CMK (cell line): ENCODE measurements around the gene DNAJC25.

Experiments
- DNase-seq: peaks from one replicate; pipeline ENCODE4 v3.0.0-alpha.2; 2010; ENCODE audit warnings: low read depth

The DNAJC25 gene

DNA sequence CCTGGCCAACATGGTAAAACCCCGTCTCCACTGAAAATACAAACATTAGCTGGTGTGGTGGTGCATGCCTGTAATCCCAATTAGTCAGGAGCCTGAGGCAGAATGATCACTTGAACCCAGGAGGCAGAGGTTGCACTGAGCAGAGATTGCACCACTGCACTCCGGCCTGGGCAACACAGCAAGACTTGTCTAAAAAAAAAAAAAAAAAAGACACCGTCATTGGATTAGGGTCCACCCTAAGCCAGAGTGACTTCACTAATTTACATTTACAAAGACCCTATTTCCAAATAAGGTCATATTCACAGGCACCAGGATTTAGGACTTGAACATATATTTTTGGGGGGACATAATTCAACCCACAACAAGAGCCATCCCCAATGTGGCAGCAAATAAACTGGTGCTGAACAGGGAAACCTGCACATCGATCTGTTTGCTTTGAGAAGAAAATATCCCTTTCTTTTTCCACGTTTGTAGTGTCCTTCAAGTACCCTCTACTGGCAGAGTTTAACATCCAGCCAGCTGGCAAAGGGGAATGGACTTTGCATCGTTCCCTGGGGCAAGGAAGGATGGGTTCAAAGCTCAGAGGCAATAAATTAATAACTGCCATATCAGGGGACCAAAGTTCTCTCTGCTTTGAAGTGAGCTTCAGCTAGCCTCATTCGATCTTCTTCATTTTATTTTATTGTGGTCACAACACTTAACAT lies 3.7 kb upstream of the DNAJC25 start:
- DNase-seq = no peak

DNA sequence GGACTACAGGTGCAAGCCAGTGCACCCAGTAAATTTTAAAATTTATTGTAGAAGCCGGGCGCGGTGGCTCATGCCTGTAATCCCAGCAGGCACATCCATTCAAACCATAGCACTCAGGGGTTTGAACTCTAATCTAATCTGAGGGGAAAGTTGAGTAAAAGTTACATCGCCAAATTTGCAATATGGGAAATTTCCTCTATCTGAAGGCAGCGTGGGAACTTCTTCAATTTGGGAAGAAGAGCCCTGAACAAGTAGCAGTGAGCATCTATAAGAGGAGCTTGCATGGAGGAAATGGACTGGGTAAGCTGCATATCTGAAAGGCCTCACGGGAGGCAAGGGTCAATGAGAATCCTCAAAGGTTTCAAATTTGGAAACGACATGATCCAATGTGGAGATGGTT lies 2.7 kb upstream of the DNAJC25 start:
- no peak for DNase-seq

DNA sequence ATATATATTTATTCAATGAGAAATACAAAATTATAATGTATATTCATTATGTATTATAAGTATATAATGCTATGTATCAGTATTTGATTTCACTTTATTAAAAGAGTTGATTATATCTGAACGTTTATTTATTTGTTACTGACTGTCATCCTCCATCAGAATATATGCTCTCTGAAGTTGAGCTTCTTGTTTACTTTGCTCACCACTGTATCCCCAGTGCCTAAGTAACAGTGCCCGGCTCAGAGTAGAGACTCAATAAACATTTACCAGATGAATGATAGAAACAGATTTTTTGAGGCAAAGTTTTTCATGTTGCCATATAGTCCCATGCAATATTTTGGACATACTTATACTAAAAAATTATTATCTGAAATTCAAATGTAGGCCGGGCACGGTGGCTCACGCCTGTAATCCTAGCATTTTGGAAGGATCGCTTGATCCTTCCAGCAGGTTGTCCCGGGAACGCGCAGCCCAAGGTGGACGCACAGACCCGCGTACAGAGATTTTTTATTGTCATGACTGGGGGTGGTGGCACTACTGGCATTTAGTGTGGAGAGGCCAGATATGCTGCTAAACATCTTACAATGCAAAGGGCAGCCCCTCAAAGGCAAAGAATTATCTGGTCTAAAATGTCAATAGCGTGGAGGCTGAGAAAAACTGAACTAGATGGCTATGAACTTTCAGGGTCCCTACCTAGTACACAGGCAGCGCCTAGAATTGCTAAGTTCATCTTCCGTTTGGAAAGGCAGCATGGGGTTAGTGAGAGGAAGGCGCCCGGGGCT lies 761 bp upstream of the DNAJC25 start:
- DNase-seq = no peak

DNA sequence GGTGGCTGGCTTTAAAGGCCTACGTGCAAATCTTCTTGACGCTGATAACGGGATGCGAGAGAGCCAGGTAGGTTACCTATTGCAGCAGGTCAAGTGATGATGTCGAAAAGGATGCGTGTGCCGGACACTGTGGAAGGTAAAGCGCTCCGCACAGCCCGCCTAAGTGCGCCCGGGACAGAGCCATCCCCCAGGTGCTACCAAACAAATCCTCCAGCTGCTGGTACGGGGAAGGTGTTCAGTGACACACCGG lies 245 bp upstream of the DNAJC25 start:
- DNase-seq = no peak

DNA sequence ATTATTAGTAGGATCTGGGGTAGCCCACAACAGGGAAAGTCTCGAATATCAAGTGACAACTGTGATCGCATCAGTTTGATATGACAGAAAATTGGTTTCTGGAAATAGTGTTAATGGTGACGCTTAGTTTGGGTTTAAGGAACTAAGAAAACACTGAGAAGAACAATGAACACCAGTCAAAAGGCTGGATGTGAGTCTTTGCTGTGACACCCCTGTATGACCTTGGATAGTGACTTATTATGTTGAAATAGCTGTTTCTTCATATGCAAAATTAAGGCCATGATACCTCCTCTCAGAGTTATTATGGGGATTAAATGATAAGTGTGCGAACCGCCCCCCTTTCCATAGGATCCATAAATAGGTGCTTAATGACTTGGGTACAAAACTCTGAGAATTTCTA lies 926 bp downstream of the DNAJC25 start:
- DNase-seq = no peak

DNA sequence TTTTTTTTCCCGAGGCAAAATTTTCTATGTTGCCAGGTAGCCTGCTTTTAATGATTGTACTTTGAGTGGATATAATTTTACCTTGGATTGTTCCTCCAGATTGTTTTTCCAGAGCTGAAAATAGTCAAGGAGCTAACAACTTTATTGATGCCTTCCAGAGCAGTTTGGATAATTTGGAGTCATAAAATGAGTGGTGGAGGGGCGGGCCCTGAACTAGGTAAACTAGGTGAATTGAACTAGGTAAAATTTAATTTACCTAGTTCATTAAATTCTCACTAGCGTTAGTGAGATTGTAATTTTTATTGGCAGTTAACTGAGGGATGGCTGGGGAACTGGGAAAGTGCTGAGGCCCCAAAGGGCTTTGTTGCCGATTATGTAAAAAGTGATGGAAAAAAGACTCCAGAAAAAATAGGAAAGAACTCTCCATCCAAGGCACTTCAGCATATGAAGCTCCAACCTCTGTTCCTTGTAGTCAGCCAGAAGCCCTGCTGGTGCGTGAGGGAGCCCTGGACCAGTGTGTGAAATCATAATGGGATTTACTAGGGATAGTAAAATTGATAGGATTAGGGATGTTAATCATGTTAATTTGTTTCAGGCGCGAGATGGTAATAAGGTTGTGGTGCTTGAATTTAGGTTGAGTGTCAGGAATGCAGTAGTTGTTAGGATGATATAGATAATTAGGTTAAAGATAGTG lies 1.7 kb downstream of the DNAJC25 start:
- no peak for DNase-seq

DNA sequence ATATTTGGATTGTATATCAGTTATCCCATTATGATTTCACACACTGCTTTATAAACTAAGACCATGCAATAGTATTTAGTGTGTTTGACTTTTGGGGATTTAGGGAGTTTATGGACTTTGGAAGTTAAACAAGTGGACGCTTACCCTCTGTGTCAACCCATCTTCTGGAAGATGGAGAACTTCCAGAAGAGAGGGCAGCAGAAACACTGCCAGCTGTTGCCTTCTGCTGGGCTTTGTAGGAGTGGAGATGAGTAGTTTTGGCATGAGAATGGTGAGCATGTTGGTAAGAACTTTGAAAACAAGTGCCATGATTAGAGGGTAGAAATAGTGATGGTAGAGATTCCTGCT lies 2.2 kb downstream of the DNAJC25 start:
- DNase-seq = no peak

DNA sequence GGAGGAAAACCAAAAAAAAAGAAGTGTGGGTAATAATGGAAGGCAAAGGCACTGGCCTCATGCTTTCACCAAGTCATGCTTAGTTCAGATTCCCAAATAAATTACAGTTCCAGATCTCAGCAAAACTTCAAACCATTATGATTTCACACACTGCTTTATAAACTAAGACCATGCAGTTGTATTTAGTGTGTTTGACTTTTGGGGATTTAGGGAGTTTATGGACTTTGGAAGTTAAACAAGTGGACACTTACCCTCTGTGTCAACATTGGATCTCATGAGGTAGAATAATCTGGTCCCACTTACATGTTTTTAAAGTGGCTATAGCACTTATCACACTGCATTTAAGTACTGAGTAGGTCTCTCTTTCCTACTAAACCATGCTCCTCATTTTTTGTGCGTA lies 3.7 kb downstream of the DNAJC25 start:
- DNase-seq = no peak

DNA sequence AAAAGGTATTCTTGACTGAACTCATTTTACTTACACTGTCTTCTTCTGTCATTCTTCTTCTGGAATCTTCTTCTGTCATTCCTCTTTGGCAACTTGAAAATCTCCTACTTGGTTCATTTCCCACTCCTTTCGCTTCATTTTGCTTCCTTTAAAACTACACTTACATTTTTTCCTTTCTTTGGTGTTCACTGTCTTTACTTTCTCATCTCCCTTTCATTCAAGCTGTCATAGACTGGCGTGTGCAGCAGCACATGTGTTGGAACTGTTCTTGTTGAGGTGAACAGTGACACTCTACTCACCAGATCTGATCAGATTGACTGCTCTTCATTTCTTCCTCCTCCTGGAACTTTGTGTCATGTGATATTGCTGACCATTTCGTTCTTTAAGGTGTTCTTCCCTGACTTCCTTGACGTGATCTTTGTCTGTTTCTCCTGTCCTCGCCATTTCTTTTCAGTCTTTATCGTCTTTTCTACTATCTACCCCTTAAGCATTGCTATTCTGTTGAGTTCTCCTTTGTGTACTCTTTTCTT lies 6.4 kb downstream of the DNAJC25 start:
- DNase-seq = no peak

DNA sequence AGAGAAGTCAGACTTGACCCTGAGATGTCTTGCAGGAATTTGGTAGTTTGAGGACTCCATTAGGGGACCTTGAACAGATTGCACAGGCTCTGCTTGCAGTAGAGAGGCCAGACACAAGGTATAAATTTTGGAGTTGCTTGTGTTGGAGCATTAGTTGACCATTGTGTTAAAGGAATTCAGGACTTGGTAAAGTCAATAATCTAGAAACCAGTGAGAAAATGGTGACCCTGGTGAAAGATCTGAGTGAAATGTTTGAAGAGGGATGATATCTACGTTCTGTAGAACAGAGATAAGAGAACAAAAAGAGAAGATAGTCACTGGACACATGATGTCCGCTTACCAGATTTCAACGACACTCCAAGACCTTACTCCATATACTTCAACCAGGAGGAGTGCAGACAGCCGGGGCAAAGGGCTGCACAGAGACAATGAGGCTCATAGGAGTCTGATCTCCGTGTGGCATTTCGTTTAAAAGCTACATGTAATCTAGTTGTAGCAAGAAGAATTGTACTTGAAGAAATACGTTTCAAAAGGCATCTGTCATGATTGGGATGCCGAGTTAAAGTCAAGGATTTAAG lies 13.2 kb downstream of the DNAJC25 start:
- DNase-seq = no peak

DNA sequence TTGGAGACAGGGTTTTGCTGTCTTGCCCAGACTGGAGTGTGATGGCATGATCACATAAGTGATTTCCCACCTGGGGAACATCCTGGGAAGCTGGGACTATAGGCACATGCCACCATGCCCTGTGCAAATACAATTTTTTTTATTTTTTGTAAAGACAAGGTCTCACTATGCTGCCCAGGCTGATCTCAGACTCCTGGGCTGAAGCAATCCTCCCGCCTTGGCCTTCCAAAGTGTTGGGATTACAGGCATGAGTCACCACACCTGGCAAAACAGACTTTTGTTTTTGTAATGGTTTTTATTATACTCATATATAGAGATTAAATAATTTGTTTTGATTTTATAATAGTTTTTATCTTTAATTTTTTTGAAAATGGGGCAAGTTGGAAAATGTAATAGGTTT lies 14.7 kb downstream of the DNAJC25 start:
- DNase-seq = no peak

DNA sequence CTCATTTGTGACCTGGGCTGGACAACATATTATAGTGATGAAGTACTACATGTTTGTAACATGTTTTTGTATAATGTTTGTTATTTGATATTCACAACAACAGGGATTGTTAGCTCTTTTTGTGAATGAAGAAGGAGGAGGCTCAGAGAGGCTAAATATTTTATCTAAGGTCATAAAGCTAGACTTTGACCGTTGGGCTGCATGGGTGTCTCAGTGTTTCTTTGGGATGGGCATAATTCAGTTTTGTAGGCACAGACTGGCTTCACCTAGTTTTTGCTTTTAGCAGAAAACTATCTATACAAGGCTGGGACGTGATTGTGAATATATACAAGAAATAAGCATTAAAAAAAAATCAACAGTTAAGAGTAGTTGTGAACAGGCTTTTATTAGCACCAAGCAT lies 15.3 kb downstream of the DNAJC25 start:
- no peak for DNase-seq

DNA sequence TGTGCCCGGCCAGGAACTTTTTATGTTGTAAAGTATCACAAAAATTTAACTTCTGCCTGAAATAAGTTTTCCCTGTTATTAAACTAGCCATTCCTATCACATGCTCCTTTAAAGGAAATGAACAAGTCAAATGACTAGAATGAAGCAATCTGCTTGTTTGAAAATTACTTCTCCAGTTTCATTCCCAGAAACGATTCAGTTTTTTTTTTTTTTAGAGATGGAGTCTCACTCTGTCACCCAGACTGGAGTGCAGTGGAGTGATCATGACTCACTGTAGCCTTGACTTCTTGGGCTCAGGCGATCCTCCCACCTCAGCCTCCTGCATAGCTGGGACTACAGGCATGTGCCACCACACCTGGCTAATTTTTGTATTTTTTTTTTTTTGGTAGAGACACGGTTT lies 16.9 kb downstream of the DNAJC25 start:
- DNase-seq = no peak

DNA sequence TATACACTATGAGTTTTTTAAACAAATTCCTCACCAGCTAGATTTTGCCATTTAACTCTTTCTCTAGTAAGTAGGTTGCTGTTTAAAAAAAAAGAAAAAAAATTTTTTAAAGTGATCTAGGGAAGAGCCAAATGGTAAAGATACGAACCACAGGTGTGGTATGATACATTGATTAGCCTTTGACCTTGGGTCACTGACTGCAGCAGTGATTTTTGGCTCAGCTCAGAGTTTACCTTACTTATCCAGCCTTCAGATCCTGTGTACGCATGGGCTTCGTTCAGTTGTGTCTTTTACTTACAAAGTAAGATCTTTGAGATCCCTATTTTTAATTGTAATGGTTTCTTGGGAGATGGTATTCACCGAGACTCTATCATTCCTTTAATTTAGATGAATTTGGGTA lies 17.9 kb downstream of the DNAJC25 start:
- no peak for DNase-seq

DNA sequence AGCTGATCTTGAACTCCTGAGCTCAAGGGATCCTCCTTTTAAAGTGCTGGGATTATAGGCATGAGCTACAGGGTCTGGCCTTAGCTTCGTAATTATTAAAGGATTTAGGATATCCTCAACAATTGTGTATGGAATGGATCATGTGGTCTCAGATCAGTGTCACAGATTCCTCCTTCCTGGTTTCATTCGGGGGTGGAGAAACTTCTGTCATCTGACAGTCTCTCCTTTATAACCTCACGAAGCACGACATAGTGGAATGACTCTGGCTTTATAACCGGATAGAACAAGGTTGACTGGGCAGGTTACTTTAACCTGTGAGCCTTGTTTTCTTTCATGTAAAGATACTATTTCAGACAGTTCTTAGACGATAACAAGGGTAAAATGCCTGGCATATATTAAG lies 25.9 kb downstream of the DNAJC25 start:
- no peak for DNase-seq

DNA sequence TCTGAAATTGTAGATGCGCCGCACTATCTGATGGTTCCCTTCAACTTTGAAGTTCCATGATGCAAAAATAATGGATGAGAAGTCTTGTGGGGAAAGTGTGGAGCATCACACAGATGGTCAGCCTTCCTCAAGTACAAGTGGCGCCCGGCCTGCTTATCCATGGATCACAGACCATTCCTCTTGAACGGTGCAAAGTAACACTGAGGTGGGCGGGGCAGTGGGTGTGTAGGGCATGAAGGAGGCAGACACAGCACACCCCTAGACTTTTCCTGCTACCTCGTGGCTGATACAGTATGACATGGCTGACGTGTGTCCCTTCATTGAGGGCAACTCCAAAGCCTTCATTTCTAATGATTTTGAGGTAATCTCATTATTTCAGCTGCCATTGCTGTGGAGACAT lies 27.8 kb downstream of the DNAJC25 start:
- no peak for DNase-seq

DNA sequence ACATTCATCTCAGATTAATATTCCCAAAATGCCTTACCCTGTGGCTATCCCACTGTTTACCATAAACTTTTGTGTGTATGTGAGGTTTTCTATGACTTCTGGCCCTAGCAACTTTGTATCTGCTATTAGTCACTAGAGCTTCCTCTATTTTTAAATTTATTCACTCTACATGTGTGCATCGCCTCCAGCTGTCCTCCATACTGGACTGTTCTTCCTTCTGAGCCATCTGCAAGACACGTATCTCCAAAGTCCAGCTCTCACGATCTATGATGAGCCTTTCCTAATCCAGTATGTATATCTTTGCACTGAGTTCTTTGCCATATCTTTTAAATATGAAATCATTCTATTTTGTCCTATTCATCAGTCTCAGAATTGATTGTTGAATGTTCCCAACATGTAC lies 28.6 kb downstream of the DNAJC25 start:
- no peak for DNase-seq

DNA sequence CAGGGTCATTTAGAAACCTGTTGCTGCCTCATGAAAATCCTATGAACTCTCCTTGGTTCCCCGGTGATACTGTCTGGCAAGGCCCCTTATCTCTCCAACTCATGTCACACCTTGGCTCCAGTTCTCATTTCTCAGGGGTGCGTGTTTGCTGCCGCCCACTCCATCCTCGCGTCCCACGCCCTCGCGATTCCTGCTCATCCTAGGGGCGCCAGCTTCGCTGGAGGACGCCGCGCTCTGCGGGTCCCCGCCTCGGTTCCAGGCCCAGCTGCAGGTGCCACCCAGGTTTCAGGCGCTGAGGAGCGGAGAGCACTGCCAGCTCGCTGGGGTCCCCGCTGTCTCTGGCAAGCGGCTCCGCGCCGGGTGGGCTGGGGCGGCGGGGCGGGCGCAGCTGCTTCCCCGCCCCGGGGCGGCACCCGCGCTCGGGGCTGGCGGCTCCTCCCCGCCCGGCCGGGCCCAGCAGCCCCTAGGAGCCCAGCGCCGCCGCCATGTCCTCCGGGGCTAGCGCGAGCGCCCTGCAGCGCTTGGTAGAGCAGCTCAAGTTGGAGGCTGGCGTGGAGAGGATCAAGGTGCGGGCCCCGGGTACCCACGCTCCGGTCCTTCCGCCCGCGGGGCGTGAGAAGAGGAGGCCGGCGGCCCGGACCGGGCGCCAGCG lies 30.1 kb downstream of the DNAJC25 start, which contains the start of gene GNG10:
GNG10 (plus strand) TSS at position 456 of the 652 bp plus-strand sequence; CDS start at position 486, 30 bp downstream.
- DNase-seq = peak; percentile 7

DNA sequence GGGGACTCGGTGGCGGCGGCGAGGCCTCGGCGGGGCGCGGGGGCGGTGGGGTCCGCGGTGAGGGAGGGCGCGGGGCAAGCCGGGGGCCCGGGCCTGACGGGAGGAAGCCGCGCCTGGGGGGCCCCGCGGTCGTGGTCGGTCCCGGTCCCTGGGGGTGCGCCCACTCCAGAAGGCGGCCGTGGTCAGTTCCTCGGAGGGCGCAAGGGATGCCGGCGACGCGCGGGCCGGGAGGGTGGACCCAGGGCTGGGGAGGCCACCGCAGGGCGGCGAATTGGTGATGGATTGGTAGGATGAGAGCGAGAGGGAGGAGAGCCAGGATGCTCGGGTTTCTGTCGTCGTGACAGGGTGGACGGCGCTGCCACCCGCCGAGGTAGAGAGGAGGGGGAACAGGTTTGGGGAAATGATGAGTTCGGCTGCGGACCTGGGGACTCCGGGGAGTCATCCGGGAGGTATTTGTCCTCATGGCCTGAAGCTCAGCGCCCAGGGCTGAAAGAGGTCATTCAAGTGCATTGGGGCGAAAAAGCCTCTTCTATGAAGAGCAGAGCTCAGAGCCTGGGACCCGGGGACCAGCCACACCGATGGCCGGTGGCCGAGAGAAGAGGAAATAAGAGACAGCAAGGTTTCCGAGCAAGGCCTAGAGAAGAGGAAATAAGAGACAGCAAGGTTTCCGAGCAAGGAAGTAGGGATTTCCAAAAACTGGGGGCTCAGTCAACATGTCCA lies 30.8 kb downstream of the DNAJC25 start:
- DNase-seq = no peak

DNA sequence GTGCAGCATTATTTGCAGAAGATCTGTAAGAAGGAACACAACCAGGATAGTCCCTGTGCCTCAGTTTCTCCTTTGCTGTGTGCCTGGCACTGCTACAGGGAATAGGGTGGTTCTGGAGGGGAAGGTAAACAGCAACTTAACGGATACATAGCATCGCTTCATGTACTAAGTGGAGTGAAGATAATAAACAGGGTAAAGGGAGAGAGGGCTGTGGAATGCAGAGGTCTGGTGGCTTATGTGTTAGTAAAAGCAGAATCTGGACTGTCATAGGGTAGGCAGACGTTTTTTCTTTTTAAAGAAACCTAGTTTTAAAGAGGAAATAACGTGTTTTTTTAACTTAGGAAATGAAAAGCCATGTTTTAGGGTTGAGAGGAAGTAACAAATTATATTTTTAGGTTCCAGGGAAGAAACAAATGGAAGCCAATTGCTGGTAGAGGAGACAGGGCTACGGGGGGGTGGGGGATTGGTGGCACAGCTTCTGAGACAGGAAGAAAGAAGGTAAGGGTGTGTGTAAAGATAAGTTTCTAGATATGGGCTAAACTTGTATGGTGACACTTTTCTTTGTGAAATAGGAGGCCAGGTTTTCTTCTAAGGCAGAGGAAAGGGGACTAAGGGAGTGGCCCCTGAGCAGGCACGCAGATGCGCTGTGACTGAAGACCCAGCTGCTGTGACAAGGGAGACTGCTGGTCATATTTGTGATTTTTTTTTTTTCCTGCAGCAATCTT lies 31.6 kb downstream of the DNAJC25 start:
- no peak for DNase-seq

DNA sequence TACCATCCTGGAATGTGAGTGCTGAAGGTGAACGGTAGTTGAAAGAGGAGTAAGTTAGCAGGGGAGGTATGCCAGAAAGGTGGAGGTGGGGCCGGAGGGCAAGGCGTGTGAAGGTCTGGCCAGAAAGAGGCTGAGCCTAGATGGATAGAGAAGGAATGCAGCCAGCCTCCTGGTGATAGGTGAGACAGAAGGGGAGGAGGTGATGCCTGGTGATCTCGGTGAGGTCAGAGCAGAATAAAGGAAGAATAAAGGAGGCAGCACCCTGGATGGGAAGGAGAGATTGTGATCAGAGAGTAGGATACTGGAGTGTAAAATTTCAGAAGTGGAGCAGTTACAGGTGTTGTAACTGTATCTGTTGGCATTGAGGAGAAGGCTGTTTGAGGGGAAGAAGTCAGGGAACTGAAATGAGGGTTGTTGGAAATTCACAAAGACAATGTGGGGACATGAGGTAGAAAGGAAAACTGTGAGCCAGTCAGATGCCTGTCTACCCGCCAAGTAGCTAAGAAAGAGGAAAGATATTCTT lies 32.2 kb downstream of the DNAJC25 start:
- DNase-seq = no peak
